Purkinje cell (primary cell): Measurements from ENCODE around the gene MB21D2. TPM values are rescaled to one million over a fixed set of nuclear protein-coding genes. Genes with fewer than 3 reads are reported as not detected.

Experiments
- polyA plus RNA-seq: library from polyadenylated mRNA; unstranded; fragments of >200 nt; fragmentation: Nextera tagmentation; gene quantifications from 2 replicates; pipeline ENCODE4 v1.2.1, GENCODE V29; 2014

MB21D2 gene, protein sequence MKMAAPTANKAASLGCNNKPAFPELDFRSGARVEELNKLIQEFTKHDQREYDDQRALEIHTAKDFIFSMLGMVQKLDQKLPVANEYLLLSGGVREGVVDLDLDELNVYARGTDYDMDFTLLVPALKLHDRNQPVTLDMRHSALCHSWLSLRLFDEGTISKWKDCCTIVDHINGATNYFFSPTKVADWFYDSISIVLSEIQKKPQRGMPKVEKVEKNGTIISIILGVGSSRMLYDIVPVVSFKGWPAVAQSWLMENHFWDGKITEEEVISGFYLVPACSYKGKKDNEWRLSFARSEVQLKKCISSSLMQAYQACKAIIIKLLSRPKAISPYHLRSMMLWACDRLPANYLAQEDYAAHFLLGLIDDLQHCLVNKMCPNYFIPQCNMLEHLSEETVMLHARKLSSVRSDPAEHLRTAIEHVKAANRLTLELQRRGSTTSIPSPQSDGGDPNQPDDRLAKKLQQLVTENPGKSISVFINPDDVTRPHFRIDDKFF
- polyA plus RNA-seq, result 13.3 and 15.9 TPM in 2 replicates

GRCh38 chr3:192917404-192918274 is at the start of gene MB21D2:
MB21D2 (minus strand) TSS chr3:192917856; CDS start chr3:192917840, 16 bp downstream.

Other genes starting within 250 kb of the MB21D2 start
- gene FGF12, start 190.3 kb downstream of the MB21D2 start, polyA plus RNA-seq, result 106 and 149 TPM in 2 replicates